Mammary epithelial cell (primary cell): ENCODE results near the gene STX18.

Experiments
- CTCF ChIP-seq, 2 donors: IDR thresholded peaks in 1 of 2; conservative IDR thresholded peaks in 1 of 2; 2 replicates each; pipeline ENCODE4 v1.5.1; 2011 to 2012; ENCODE audit warnings: inconsistent platforms in 2 of 2, low read length in 2 of 2, mild to moderate bottlenecking in 2 of 2, control low read depth in 1 of 2, low read depth in 1 of 2; ENCODE audit not compliant: insufficient read depth in 1 of 2; ENCODE audit errors: extremely low read depth in 1 of 2
- EZH2 ChIP-seq: IDR thresholded peaks from 2 replicates; pipeline ENCODE4 v1.6.1; 2012; ENCODE audit warnings: low read length, inconsistent platforms, borderline replicate concordance

- no peak for TF ChIP-seq CTCF (conservative IDR thresholded peaks at IDR 0.05 in 1 of 2, IDR thresholded peaks at IDR 0.05 in 1 of 2; ENCODE audit: extremely low read depth in 1 of 2, insufficient read depth in 1 of 2, low read depth in 1 of 2, low read length in 2 of 2)
- no peak for TF ChIP-seq EZH2
Observed at GRCh38 chr4:4477391-4477790, 64.5 kb downstream of the STX18 start.
